Measurements from ENCODE around the gene SEC22C.

- TF ChIP-seq SUZ12 (IDR thresholded peaks at IDR 0.05; ENCODE audit: extremely low read depth, insufficient read depth, insufficient read length) (no peak), YY1 (IDR thresholded peaks at IDR 0.05; ENCODE audit: insufficient read depth, insufficient read length) (no peak), ZNF274 (IDR thresholded peaks at IDR 0.05; ENCODE audit: low read depth, low read length) (no peak)
Observed at GRCh38 chr3:42504334-42505127, 77.2 kb downstream of the SEC22C start.
